H1 (cell line): ENCODE data around the gene CHST10. TPM values are rescaled to one million over a fixed set of nuclear protein-coding genes. Genes with fewer than 3 reads are reported as not detected.

Source experiments
- CTCF ChIA-PET: fragments of 300-600 bp; sonication (Branson Sonifier 250); formaldehyde crosslinking; loops from one replicate; lab custom pipeline; 2021; ENCODE audit not compliant: partially characterized antibody; lab: Charles Lee
- POLR2A ChIA-PET: fragments of 300-600 bp; sonication (Branson Sonifier 250); formaldehyde crosslinking; loops from one replicate; lab custom pipeline; 2021; ENCODE audit warnings: inconsistent platforms; ENCODE audit not compliant: partially characterized antibody; lab: Charles Lee
- DNase-seq, 2 experiments: peaks; one replicate each; pipeline versions ENCODE4 v3.0.0 to v3.0.0-alpha.2; 2010 to 2022; ENCODE audit warnings: low spot score in 2 of 2, low read depth in 1 of 2, mixed read lengths in 1 of 2
- FAIRE-seq: peaks from 2 replicates; lab custom pipeline; 2011; peaks lifted over from hg19 to GRCh38; lab: Jason Lieb, UNC
- H2AFZ ChIP-seq: 2 replicates; pipeline ENCODE4 v1.8.1; 2012; ENCODE audit warnings: low read length, inconsistent platforms
- H2AK5ac ChIP-seq: 2 replicates; pipeline ENCODE4 v1.6.1; 2013; ENCODE audit warnings: low read depth, low read length
- H2BK120ac ChIP-seq: replicated peaks from 2 replicates; pipeline ENCODE3; 2013; ENCODE audit warnings: low read depth, low read length, inconsistent platforms
- H2BK12ac ChIP-seq: 2 replicates; pipeline ENCODE4 v1.6.1; 2013; ENCODE audit warnings: low read depth, low read length
- H2BK15ac ChIP-seq: 2 replicates; pipeline ENCODE4 v1.6.1; 2013; ENCODE audit warnings: low read length
- H2BK20ac ChIP-seq: 2 replicates; pipeline ENCODE4 v1.6.1; 2013; ENCODE audit warnings: low read length
- H2BK5ac ChIP-seq: 2 replicates; pipeline ENCODE4 v1.6.1; 2013; ENCODE audit warnings: low read depth, low read length
- H3K14ac ChIP-seq: 2 replicates; pipeline ENCODE4 v1.6.1; 2013; ENCODE audit warnings: inconsistent platforms; ENCODE audit not compliant: insufficient read length
- H3K18ac ChIP-seq: 2 replicates; pipeline ENCODE4 v1.6.1; 2013; ENCODE audit warnings: low read length; ENCODE audit errors: extremely low read depth
- H3K23ac ChIP-seq: 2 replicates; pipeline ENCODE4 v1.6.1; 2013; ENCODE audit warnings: inconsistent platforms; ENCODE audit not compliant: insufficient read length
- H3K23me2 ChIP-seq: 2 replicates; pipeline ENCODE4 v1.6.1; 2013; ENCODE audit warnings: low read depth, low read length
- H3K27ac ChIP-seq: 2 replicates; pipeline ENCODE4 v1.6.1; 2011; ENCODE audit warnings: low read depth, low read length, inconsistent platforms
- H3K27me3 ChIP-seq, 4 experiments: replicated peaks in 1 of 4; 1 replicate in 1 of 4; 2 replicates in 3 of 4; pipeline versions ENCODE4 v1.6.1 to v1.8.1; 2011 to 2013; ENCODE audit warnings: low read length in 3 of 4, mild to moderate bottlenecking in 3 of 4, inconsistent platforms in 2 of 4, mixed read lengths in 2 of 4, moderate library complexity in 1 of 4; ENCODE audit not compliant: control insufficient read depth in 3 of 4, insufficient read depth in 3 of 4; ENCODE audit errors: extremely low read depth in 1 of 4
- H3K36me3 ChIP-seq, 4 experiments: 2 replicates each; pipeline versions ENCODE4 v1.6.1 to v1.8.1; 2011 to 2013; ENCODE audit warnings: mild to moderate bottlenecking in 4 of 4, low read length in 3 of 4, moderate library complexity in 2 of 4, control low read depth in 1 of 4, inconsistent platforms in 1 of 4; ENCODE audit not compliant: insufficient read depth in 4 of 4, control insufficient read depth in 2 of 4
- H3K4ac ChIP-seq: replicated peaks from 2 replicates; pipeline ENCODE3; 2013; ENCODE audit warnings: low read length, low read depth, mixed read lengths, inconsistent platforms; ENCODE audit not compliant: insufficient read length
- H3K4me1 ChIP-seq, 4 experiments: replicated peaks in 1 of 4; 1 replicate in 1 of 4; 2 replicates in 3 of 4; pipeline versions ENCODE4 v1.6.1 to v1.8.1; 2011 to 2013; ENCODE audit warnings: low read length in 3 of 4, inconsistent platforms in 2 of 4, mixed read lengths in 1 of 4; ENCODE audit not compliant: insufficient read depth in 4 of 4, control insufficient read depth in 3 of 4
- H3K4me2 ChIP-seq, 2 experiments: 2 replicates each; pipeline versions ENCODE4 v1.6.1 to v1.8.1; 2011 to 2013; ENCODE audit warnings: low read depth in 2 of 2, low read length in 2 of 2, control low read depth in 1 of 2, inconsistent platforms in 1 of 2, mild to moderate bottlenecking in 1 of 2; ENCODE audit not compliant: insufficient read depth in 1 of 2
- H3K4me3 ChIP-seq, 4 experiments: fragments of 200-600, 300-600 bp in 1 of 4; sonication (generic), shearing (Covaris generic), sonication (Bioruptor Twin) in 1 of 4; 2 replicates each; pipeline versions ENCODE4 v1.5.1 to v1.8.1; 2011 to 2016; ENCODE audit warnings: low read length in 4 of 4, low read depth in 3 of 4, control low read depth in 2 of 4, inconsistent platforms in 2 of 4, mild to moderate bottlenecking in 2 of 4, mixed read lengths in 1 of 4, moderate library complexity in 1 of 4; ENCODE audit not compliant: insufficient read depth in 2 of 4; ENCODE audit errors: extremely low read depth in 1 of 4
- H3K56ac ChIP-seq: replicated peaks from 2 replicates; pipeline ENCODE3; 2013; ENCODE audit warnings: low read depth, mild to moderate bottlenecking, mixed read lengths, low read length, inconsistent platforms; ENCODE audit not compliant: insufficient read length
- H3K79me1 ChIP-seq: 2 replicates; pipeline ENCODE4 v1.6.1; 2013; ENCODE audit warnings: low read depth, low read length, control low read depth
- H3K79me2 ChIP-seq, 2 experiments: 2 replicates each; pipeline versions ENCODE4 v1.6.1 to v1.8.1; 2012 to 2013; ENCODE audit warnings: low read length in 2 of 2, mild to moderate bottlenecking in 2 of 2, inconsistent platforms in 1 of 2; ENCODE audit not compliant: insufficient read depth in 2 of 2, control insufficient read depth in 1 of 2
- H3K9ac ChIP-seq, 4 experiments: replicated peaks in 1 of 4; 1 replicate in 1 of 4; 2 replicates in 3 of 4; pipeline versions ENCODE4 v1.6.1 to v1.8.1; 2011 to 2013; ENCODE audit warnings: low read depth in 3 of 4, low read length in 3 of 4, control low read depth in 2 of 4, mild to moderate bottlenecking in 2 of 4, moderate library complexity in 2 of 4, inconsistent platforms in 1 of 4; ENCODE audit errors: extremely low read depth in 1 of 4
- H3K9me3 ChIP-seq, 2 experiments: 2 replicates each; pipeline versions ENCODE4 v1.6.1 to v1.8.1; 2012 to 2013; ENCODE audit warnings: mild to moderate bottlenecking in 2 of 2, moderate library complexity in 2 of 2, control low read depth in 1 of 2, inconsistent platforms in 1 of 2, low read depth in 1 of 2, low read length in 1 of 2, mixed read lengths in 1 of 2; ENCODE audit not compliant: insufficient read depth in 2 of 2
- H4K20me1 ChIP-seq, 2 experiments: replicated peaks in 1 of 2; 2 replicates each; pipeline versions ENCODE3 to v1.8.1; 2011 to 2013; ENCODE audit warnings: inconsistent platforms in 2 of 2, low read length in 2 of 2, mild to moderate bottlenecking in 1 of 2; ENCODE audit not compliant: insufficient read depth in 2 of 2, control insufficient read depth in 1 of 2
- H4K5ac ChIP-seq: 2 replicates; pipeline ENCODE4 v1.6.1; 2013; ENCODE audit warnings: low read length, low read depth, mixed read lengths, inconsistent platforms; ENCODE audit not compliant: insufficient read length
- H4K8ac ChIP-seq: 2 replicates; pipeline ENCODE4 v1.8.0; 2013; ENCODE audit warnings: mild to moderate bottlenecking, moderate library complexity, low read length, inconsistent platforms; ENCODE audit not compliant: insufficient read depth; ENCODE audit errors: extremely low read depth
- H4K91ac ChIP-seq: replicated peaks from 2 replicates; pipeline ENCODE3; 2013; ENCODE audit warnings: low read length, mixed read lengths, inconsistent platforms; ENCODE audit not compliant: insufficient read length
- BRCA1 ChIP-seq: IDR thresholded peaks from 2 replicates; pipeline ENCODE4 v1.6.1; 2012; ENCODE audit warnings: low read depth, low read length, improper control_type of control experiment
- CBX5 ChIP-seq: fragments of 300-800, 300-1000 bp; sonication (generic); IDR thresholded peaks from 2 replicates; pipeline ENCODE4 v1.7.1; 2016; ENCODE audit warnings: antibody characterized with exemption, low read length, low read depth
- CHD2 ChIP-seq: IDR thresholded peaks from 2 replicates; pipeline ENCODE4 v1.6.1; 2012; ENCODE audit warnings: low read length, improper control_type of control experiment
- KDM5A ChIP-seq: fragments of 200-600 bp; IDR thresholded peaks from 2 replicates; pipeline ENCODE4 v1.7.1; 2012; ENCODE audit warnings: mild to moderate bottlenecking, low read length, inconsistent platforms, mixed read lengths
- MAX ChIP-seq: IDR thresholded peaks from 2 replicates; pipeline ENCODE4 v1.6.1; 2012; ENCODE audit warnings: inconsistent platforms
- NANOG ChIP-seq: IDR thresholded peaks from 2 replicates; pipeline ENCODE4 v1.6.1; 2011; ENCODE audit warnings: low read length, low read depth, mild to moderate bottlenecking, inconsistent platforms; ENCODE audit not compliant: insufficient read depth, poor library complexity, severe bottlenecking
- POU5F1 ChIP-seq: IDR thresholded peaks from 2 replicates; pipeline ENCODE4 v1.6.1; 2011; ENCODE audit warnings: low read depth, mild to moderate bottlenecking, low read length, moderate library complexity
- RAD21 ChIP-seq, 2 experiments: IDR thresholded peaks in 1 of 2; conservative IDR thresholded peaks in 1 of 2; 2 replicates each; pipeline ENCODE4 v1.6.1; 2011; ENCODE audit warnings: low read depth in 2 of 2, low read length in 2 of 2, improper control_type of control experiment in 1 of 2, inconsistent platforms in 1 of 2, mild to moderate bottlenecking in 1 of 2, moderate library complexity in 1 of 2
- SIN3A ChIP-seq, 2 experiments: IDR thresholded peaks in 1 of 2; conservative IDR thresholded peaks in 1 of 2; 2 replicates each; pipeline ENCODE4 v1.6.1; 2011 to 2012; ENCODE audit warnings: low read length in 2 of 2, improper control_type of control experiment in 1 of 2, low read depth in 1 of 2, mild to moderate bottlenecking in 1 of 2
- TAF1 ChIP-seq: IDR thresholded peaks from 2 replicates; pipeline ENCODE4 v1.6.1; 2011; ENCODE audit warnings: mild to moderate bottlenecking, low read depth, low read length
- TAF7 ChIP-seq: optimal IDR thresholded peaks from 2 replicates; pipeline ENCODE3; 2011; ENCODE audit warnings: low read depth, mild to moderate bottlenecking, inconsistent platforms, low read length, moderate library complexity, borderline replicate concordance
- TEAD4 ChIP-seq: IDR thresholded peaks from 2 replicates; pipeline ENCODE4 v1.6.1; 2012; ENCODE audit warnings: low read depth, low read length, inconsistent platforms, mixed read lengths
- YY1 ChIP-seq: IDR thresholded peaks from 2 replicates; pipeline ENCODE4 v1.6.1; 2011; ENCODE audit warnings: low read depth, mild to moderate bottlenecking, low read length
- WGBS, 2 experiments: shearing (Covaris generic) in 1 of 2; methylation state at CpG; one replicate each; pipeline versions ENCODE4 v1.1.6 to v1.1.7; 2013 to 2015; ENCODE audit warnings: low lambda C conversion rate in 2 of 2, mixed read lengths in 2 of 2, inconsistent platforms in 1 of 2, low coverage in 1 of 2, missing lambda C conversion rate in 1 of 2; ENCODE audit not compliant: insufficient replicate concordance in 2 of 2, insufficient coverage in 1 of 2, insufficient read length in 1 of 2; ENCODE audit errors: extremely low coverage in 1 of 2, missing lambda C conversion rate in 1 of 2; 5-methylcytosine and 5-hydroxymethylcytosine counted together
- polyA plus RNA-seq, 7 experiments: library from polyadenylated mRNA; depleted of rRNA in 3 of 7; stranded (reverse) in 5 of 7; unstranded in 2 of 7; fragments of >200 nt in 5 of 7; fragments of 200-250 nt in 2 of 7; gene quantifications; 1 replicate in 5 of 7; 2 replicates in 1 of 7; 4 replicates in 1 of 7; pipeline versions ENCODE4 v1.2.1 to v1.2.3, GENCODE V29; 2011 to 2013; ENCODE audit warnings: missing spikeins in 2 of 7, mixed read lengths in 2 of 7
- total RNA-seq: library from RNA; stranded (reverse); fragmentation: NEBNext Ultra II Directional; extraction: Animal tissue kit (Norgen Biotek cat#: 25700); gene quantifications from 2 replicates; pipeline ENCODE4 v1.2.1, GENCODE V29; 2021

The CHST10 gene
- total and polyA plus RNA-seq, 2 of the 8 experiments (the other 6 are each of a cell fraction or from before 2014, with no cell fraction given): 27.3 to 29.1 TPM

- Histone ChIP-seq H2BK5ac (0 out of 2 replicates have a peak overlapping the region, but pooled peaks have one; percentile 20), H3K9ac (no peak overlapping the region; a peak in 1 of 7 replicates), H2BK15ac (no peak overlapping the region), H3K56ac (no peak overlapping the region), H3K4ac (no peak overlapping the region), H2AK5ac (peak overlapping the region; percentile 67; the same call in 1 of the 2 replicates), H2BK120ac (no peak overlapping the region), H3K36me3 (peaks cover 0 to 3% (median 1%) of the 10 kb centered on the region in 4 experiments; a peak in 4 of 8 replicates), H4K8ac (no peak overlapping the region), H4K5ac (no peak overlapping the region), H3K79me2 (peaks cover 6 to 54% of the 10 kb centered on the region in 2 experiments), H4K91ac (no peak overlapping the region), H3K9me3 (no peaks in the 10 kb centered on the region), H3K14ac (no peak overlapping the region), H3K23ac (no peak overlapping the region), H3K27ac (peak overlapping the region; percentile 82; the same call in 1 of the 2 replicates), H3K4me1 (peaks cover 26 to 54% (median 39%) of the 10 kb centered on the region in 4 experiments), H3K18ac (0 out of 2 replicates have a peak overlapping the region, but pooled peaks have one; percentile 38), H4K20me1 (peaks cover 0 to 4% of the 10 kb centered on the region in 2 experiments), H3K4me2 (peak overlapping the region; percentile 43 to 75), H2BK20ac (no peak overlapping the region; the same call in 1 of the 2 replicates), H2BK12ac (peak overlapping the region; percentile 42; the same call in 1 of the 2 replicates), H2AFZ (no peak overlapping the region), H3K27me3 (no peaks in the 10 kb centered on the region), H3K4me3 (peak overlapping the region in 1 of 4 experiments; percentile 37; a peak in 2 of 8 replicates), H3K79me1 (peaks cover 11% of the 10 kb centered on the region), H3K23me2 (peaks cover 7% of the 10 kb centered on the region)
- FAIRE-seq (no peak), DNase-seq (peak in 1 of 2 experiments; percentile 32)
- POLR2A ChIA-PET: no interaction called here
- WGBS, 2 experiments: 33% methylated on average over 4 of the region's 4 CpGs; no CpG with 5 or more reads in 1 of the 2 experiments
- CTCF ChIA-PET: interaction anchor here (1.1 to 9.7 kb wide), 3 partner anchors 8 to 151 kb away, joined by 3 to 38 read pairs (median 12); no protein-coding TSS in a partner anchor
- TF ChIP-seq CHD2 (no peak), TEAD4 (no peak), SIN3A (conservative IDR thresholded peaks at IDR 0.05 in 1 of 2, IDR thresholded peaks at IDR 0.05 in 1 of 2; ENCODE audit: low read depth in 1 of 2, low read length in 2 of 2) (no peak), CBX5 (no peak), TAF7 (no peak), MAX (no peak), NANOG (no peak), KDM5A (no peak), BRCA1 (no peak), TAF1 (no peak), RAD21 (IDR thresholded peaks at IDR 0.05 in 1 of 2, conservative IDR thresholded peaks at IDR 0.05 in 1 of 2; ENCODE audit: low read depth in 2 of 2, low read length in 2 of 2) (no peak), YY1 (no peak), POU5F1 (no peak)
Observed at GRCh38 chr2:100413571-100413970, 3.9 kb downstream of the CHST10 start.
